DOHH2 (cell line): Measurements from ENCODE around the gene COA8.
"Not testable (repeated sequence)": the region's sequence is repeated elsewhere in the genome, so short reads cannot be mapped to it uniquely, and the experiment has no call there.

ENCODE experiments used
- EZH2phosphoT487 ChIP-seq: fragments of 200-600 bp; sonication (generic); IDR thresholded peaks from 2 replicates; pipeline ENCODE4 v1.6.1; 2017; ENCODE audit warnings: borderline replicate concordance, mild to moderate bottlenecking, antibody characterized with exemption, low read length, moderate library complexity, mixed read lengths
- TF ChIP-seq, protein P1 (sequence below): fragments of 200-600 bp; sonication (generic); IDR thresholded peaks from one replicate; pipeline ENCODE4 v1.5.1; 2014; ENCODE audit warnings: antibody characterized with exemption, mild to moderate bottlenecking, low read depth, low read length; ENCODE audit not compliant: poor library complexity, severe bottlenecking

DNA sequence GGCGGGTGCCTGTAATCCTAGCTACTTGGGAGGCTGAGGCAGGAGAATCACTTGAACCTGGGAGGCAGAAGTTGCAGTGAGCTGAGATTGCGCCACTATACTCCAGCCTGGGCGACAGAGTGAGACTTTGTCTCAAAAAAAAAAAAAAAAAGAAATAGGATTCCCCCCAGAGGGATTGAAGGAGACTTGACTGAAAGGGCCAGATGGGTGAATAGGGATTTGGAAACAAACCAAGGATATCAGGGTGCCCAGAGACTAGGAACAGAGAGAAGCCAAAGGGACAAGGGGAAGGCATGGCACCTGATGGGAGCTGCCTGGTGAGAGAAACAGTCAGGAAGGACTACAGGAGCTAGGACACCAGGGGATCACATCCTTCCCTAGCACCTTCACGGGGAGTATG, 46.3 kb downstream of the COA8 start:
- TF ChIP-seq, protein P1, sequence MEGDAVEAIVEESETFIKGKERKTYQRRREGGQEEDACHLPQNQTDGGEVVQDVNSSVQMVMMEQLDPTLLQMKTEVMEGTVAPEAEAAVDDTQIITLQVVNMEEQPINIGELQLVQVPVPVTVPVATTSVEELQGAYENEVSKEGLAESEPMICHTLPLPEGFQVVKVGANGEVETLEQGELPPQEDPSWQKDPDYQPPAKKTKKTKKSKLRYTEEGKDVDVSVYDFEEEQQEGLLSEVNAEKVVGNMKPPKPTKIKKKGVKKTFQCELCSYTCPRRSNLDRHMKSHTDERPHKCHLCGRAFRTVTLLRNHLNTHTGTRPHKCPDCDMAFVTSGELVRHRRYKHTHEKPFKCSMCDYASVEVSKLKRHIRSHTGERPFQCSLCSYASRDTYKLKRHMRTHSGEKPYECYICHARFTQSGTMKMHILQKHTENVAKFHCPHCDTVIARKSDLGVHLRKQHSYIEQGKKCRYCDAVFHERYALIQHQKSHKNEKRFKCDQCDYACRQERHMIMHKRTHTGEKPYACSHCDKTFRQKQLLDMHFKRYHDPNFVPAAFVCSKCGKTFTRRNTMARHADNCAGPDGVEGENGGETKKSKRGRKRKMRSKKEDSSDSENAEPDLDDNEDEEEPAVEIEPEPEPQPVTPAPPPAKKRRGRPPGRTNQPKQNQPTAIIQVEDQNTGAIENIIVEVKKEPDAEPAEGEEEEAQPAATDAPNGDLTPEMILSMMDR, result not testable (repeated sequence)
- not testable (repeated sequence) for TF ChIP-seq EZH2phosphoT487
